Ishikawa (cell line): ENCODE results near the gene PLRG1.

Experiments
- CREB1 ChIP-seq: IDR thresholded peaks from 2 replicates; pipeline ENCODE4 v1.6.1; 2012; ENCODE audit warnings: low read depth
- EGR1 ChIP-seq: IDR thresholded peaks from 2 replicates; pipeline ENCODE4 v1.6.1; 2012
- EP300 ChIP-seq: IDR thresholded peaks from 2 replicates; pipeline ENCODE4 v1.6.1; 2012; ENCODE audit warnings: borderline replicate concordance
- NFIC ChIP-seq: IDR thresholded peaks from 2 replicates; pipeline ENCODE4 v1.6.1; 2012
- RAD21 ChIP-seq: IDR thresholded peaks from 2 replicates; pipeline ENCODE4 v1.6.1; 2012; ENCODE audit warnings: low read depth
- TEAD4 ChIP-seq: IDR thresholded peaks from 2 replicates; pipeline ENCODE4 v1.6.1; 2012
- YY1 ChIP-seq: IDR thresholded peaks from 2 replicates; pipeline ENCODE4 v1.6.1; 2012; ENCODE audit warnings: low read depth
- ZBTB7A ChIP-seq: IDR thresholded peaks from 2 replicates; pipeline ENCODE4 v1.6.1; 2012; ENCODE audit warnings: low read depth
- TF ChIP-seq, protein P1 (sequence below): IDR thresholded peaks from 2 replicates; pipeline ENCODE4 v1.6.1; 2012; ENCODE audit warnings: low read depth, mild to moderate bottlenecking
- TF ChIP-seq, protein P2 (sequence below): IDR thresholded peaks from 2 replicates; pipeline ENCODE4 v1.6.1; 2012

DNA sequence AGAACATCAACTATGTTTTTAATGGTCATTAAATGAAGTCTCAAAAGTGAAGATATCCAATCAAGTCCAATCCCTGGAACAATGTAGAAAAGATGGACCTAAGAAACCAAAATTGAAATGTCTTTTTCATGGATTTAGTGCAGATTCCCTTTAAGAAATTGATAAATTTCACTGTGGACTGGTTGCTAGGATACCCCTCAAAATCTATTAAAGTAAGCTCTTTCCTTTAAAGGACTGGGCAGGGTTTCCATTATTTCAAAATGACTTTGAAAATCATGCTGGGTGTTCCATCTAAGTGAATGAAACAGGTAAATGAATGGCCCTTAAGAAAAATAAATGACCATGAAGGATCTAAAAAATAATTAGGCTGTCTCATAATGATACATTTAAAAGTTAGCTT, 28.6 kb downstream of the PLRG1 start:
- TF ChIP-seq, protein P1, sequence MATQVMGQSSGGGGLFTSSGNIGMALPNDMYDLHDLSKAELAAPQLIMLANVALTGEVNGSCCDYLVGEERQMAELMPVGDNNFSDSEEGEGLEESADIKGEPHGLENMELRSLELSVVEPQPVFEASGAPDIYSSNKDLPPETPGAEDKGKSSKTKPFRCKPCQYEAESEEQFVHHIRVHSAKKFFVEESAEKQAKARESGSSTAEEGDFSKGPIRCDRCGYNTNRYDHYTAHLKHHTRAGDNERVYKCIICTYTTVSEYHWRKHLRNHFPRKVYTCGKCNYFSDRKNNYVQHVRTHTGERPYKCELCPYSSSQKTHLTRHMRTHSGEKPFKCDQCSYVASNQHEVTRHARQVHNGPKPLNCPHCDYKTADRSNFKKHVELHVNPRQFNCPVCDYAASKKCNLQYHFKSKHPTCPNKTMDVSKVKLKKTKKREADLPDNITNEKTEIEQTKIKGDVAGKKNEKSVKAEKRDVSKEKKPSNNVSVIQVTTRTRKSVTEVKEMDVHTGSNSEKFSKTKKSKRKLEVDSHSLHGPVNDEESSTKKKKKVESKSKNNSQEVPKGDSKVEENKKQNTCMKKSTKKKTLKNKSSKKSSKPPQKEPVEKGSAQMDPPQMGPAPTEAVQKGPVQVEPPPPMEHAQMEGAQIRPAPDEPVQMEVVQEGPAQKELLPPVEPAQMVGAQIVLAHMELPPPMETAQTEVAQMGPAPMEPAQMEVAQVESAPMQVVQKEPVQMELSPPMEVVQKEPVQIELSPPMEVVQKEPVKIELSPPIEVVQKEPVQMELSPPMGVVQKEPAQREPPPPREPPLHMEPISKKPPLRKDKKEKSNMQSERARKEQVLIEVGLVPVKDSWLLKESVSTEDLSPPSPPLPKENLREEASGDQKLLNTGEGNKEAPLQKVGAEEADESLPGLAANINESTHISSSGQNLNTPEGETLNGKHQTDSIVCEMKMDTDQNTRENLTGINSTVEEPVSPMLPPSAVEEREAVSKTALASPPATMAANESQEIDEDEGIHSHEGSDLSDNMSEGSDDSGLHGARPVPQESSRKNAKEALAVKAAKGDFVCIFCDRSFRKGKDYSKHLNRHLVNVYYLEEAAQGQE: no peak
- no peak for TF ChIP-seq ZBTB7A
- no peak for TF ChIP-seq TEAD4
- no peak for TF ChIP-seq RAD21
- no peak for TF ChIP-seq CREB1
- TF ChIP-seq, protein P2, sequence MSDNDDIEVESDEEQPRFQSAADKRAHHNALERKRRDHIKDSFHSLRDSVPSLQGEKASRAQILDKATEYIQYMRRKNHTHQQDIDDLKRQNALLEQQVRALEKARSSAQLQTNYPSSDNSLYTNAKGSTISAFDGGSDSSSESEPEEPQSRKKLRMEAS: no peak
- TF ChIP-seq EGR1: no peak
- TF ChIP-seq YY1: no peak
- no peak for TF ChIP-seq EP300
- no peak for TF ChIP-seq NFIC
